Keratinocyte (primary cell): Measurements from ENCODE around the gene KCNQ4. TPM values are rescaled to one million over a fixed set of nuclear protein-coding genes. Genes with fewer than 3 reads are reported as not detected.
A peak's percentile ranks its signal among the peaks of the same experiment; 100 is the strongest.

ENCODE experiments used
- DNase-seq: peaks from one replicate; pipeline ENCODE4 v3.0.0-alpha.2; 2011; ENCODE audit warnings: low read depth, missing footprints, low spot score
- FAIRE-seq: peaks from 2 replicates; lab custom pipeline; 2011; peaks lifted over from hg19 to GRCh38; lab: Jason Lieb, UNC
- H2AFZ ChIP-seq: 2 replicates; pipeline ENCODE4 v1.6.0; 2012; ENCODE audit warnings: low read length, control low read depth, inconsistent platforms; ENCODE audit not compliant: control insufficient read depth
- H3K27ac ChIP-seq: 2 replicates; pipeline ENCODE4 v1.5.1; 2011; ENCODE audit warnings: low read length; ENCODE audit not compliant: control insufficient read depth, insufficient read depth
- H3K27me3 ChIP-seq: 3 replicates; pipeline ENCODE4 v1.6.0; 2011; ENCODE audit warnings: low read length; ENCODE audit not compliant: control insufficient read depth, insufficient read depth; ENCODE audit errors: extremely low read depth
- H3K36me3 ChIP-seq, 2 experiments: 2 replicates in 1 of 2; 3 replicates in 1 of 2; pipeline ENCODE4 v1.5.1; 2011; ENCODE audit warnings: low read length in 2 of 2, mild to moderate bottlenecking in 1 of 2; ENCODE audit not compliant: control insufficient read depth in 2 of 2, insufficient read depth in 2 of 2; ENCODE audit errors: extremely low read depth in 1 of 2
- H3K4me1 ChIP-seq: 3 replicates; pipeline ENCODE4 v1.5.1; 2011; ENCODE audit warnings: low read length; ENCODE audit not compliant: control insufficient read depth, insufficient read depth; ENCODE audit errors: extremely low read depth
- H3K4me2 ChIP-seq: 3 replicates; pipeline ENCODE4 v1.6.0; 2011; ENCODE audit warnings: low read depth, low read length; ENCODE audit not compliant: control insufficient read depth, insufficient read depth; ENCODE audit errors: extremely low read depth
- H3K4me3 ChIP-seq, 3 experiments: fragments of 200-600 bp in 1 of 3; sonication (generic) in 1 of 3; 2 replicates in 2 of 3; 3 replicates in 1 of 3; pipeline ENCODE4 v1.5.1; 2011 to 2016; ENCODE audit warnings: low read length in 3 of 3, mild to moderate bottlenecking in 3 of 3, control low read depth in 2 of 3, inconsistent platforms in 1 of 3, low read depth in 1 of 3, mixed read lengths in 1 of 3, mixed run types in 1 of 3, moderate library complexity in 1 of 3; ENCODE audit not compliant: control insufficient read depth in 2 of 3, insufficient read depth in 2 of 3; ENCODE audit errors: extremely low read depth in 1 of 3
- H3K79me2 ChIP-seq: 2 replicates; pipeline ENCODE4 v1.6.0; 2012; ENCODE audit warnings: low read length; ENCODE audit not compliant: control insufficient read depth, insufficient read depth
- H3K9ac ChIP-seq: 3 replicates; pipeline ENCODE4 v1.6.0; 2011; ENCODE audit warnings: low read length; ENCODE audit not compliant: control insufficient read depth, insufficient read depth; ENCODE audit errors: extremely low read depth
- H3K9me1 ChIP-seq: 3 replicates; pipeline ENCODE4 v1.6.0; 2011; ENCODE audit warnings: low read length; ENCODE audit not compliant: control insufficient read depth, insufficient read depth; ENCODE audit errors: extremely low read depth
- H3K9me3 ChIP-seq: 2 replicates; pipeline ENCODE4 v1.5.1; 2012; ENCODE audit warnings: low read depth, low read length; ENCODE audit not compliant: control insufficient read depth
- H4K20me1 ChIP-seq: 3 replicates; pipeline ENCODE4 v1.6.0; 2011; ENCODE audit warnings: low read length; ENCODE audit not compliant: control insufficient read depth, insufficient read depth; ENCODE audit errors: extremely low read depth
- EZH2 ChIP-seq: IDR thresholded peaks from one replicate; pipeline ENCODE4 v1.6.1; 2012; ENCODE audit warnings: inconsistent platforms, mild to moderate bottlenecking, low read length, moderate library complexity
- dilution Hi-C: fragments of 300-500 bp; cut with MboI; formaldehyde crosslinking; loops from one replicate; pipeline ENCODE4 v1.7.0; 2020; ENCODE audit warnings: low sequenced_read_pairs; ENCODE audit not compliant: extremely low pct_ligation_motif_present
- polyA plus RNA-seq, 5 experiments: library from polyadenylated mRNA; depleted of rRNA in 3 of 5; stranded (reverse) in 3 of 5; stranded (forward) in 1 of 5; unstranded in 1 of 5; fragments of >200 nt; gene quantifications; 1 replicate in 1 of 5; 2 replicates in 3 of 5; 3 replicates in 1 of 5; pipeline versions ENCODE4 v1.2.1 to v1.2.3, GENCODE V29; 2011 to 2012; ENCODE audit warnings: missing spikeins in 2 of 5, low read depth in 1 of 5, low replicate concordance in 1 of 5
- TF ChIP-seq, protein P1 (sequence below), 3 experiments: IDR thresholded peaks in 1 of 3; conservative IDR thresholded peaks in 1 of 3; optimal IDR thresholded peaks in 1 of 3; 2 replicates in 2 of 3; 3 replicates in 1 of 3; pipeline versions ENCODE3 to v1.5.1; 2011; ENCODE audit warnings: low read length in 3 of 3, mild to moderate bottlenecking in 3 of 3, moderate library complexity in 2 of 3, control low read depth in 1 of 3, inconsistent platforms in 1 of 3; ENCODE audit not compliant: insufficient read depth in 2 of 3; ENCODE audit errors: extremely low read depth in 1 of 3

Gene KCNQ4
- polyA plus RNA-seq, 1 donor (not counting 4 experiments of a cell fraction or from before 2014, with no cell fraction given), result not detected

DNA sequence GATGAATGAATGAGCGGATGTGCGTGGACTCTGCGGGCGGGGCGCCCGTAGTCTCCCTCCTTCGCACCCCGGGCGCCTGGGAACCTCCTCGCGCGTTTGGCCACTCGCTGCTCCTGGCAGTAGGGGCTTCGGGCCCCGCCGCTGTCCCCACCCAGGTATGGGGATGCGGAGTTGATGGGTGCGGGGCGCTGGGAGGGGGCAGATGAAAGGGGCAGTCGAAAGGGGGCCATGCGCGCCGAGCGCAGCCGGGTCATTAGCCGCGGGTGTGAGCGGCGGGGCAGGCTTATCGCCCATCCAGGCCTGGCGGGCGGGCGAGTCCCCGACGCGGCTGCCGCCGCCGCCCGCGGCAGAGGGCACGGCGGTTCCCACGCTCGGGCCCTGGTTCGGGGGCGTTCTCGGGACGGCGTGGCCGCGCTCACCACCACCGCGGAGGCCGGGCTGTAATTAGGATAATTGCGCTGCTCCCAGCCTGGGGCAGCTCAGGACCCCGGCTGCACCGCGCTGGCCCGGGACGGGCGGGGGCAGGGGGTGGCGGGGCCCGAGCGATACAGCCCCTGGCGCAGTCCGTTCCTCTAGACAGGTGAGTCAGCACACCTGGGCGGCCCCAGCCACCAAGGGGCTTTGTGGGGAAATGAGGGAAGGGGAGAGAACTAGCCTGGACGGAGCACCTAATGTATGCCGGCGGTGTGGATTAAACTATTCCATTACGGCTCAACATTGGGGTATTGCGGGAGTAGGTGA, 100.6 kb downstream of the KCNQ4 start:
- FAIRE-seq, result no peak
- no peak overlapping the region for H3K4me3 ChIP-seq
- H2AFZ ChIP-seq, result no peak overlapping the region

DNA sequence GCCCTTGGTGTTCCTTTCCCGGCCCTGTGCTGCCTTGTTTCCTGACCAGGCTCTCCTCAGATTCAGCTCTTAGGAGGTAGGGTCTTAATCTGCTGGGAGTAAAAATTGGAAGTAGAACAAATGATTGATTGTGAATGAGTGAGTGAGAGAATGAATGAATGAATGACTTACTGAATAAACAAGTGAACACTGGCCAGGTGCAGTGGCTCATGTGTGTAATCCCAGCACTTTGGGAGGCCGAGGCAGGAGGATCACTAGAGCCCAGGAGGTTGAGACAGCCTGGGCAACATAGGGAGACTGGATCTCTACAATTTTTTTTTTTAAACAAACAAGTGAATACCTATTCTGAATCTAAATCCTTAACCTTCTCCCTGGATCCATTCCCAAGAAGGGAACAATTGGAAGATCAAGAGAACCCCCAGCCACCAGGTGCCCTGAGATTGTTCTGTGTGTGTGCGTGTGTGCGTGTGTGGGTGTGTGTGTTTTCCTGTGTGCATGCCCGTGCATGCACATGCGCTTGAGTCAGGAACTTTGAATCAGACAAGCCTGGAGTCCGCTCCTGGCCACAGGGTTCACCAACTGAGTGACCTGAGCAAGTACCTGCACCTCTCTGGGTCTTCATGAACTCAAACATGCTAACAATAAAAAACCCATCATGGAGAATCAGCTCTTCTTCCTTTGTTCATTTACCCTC, 102.9 kb downstream of the KCNQ4 start:
- H3K4me2 ChIP-seq, result peak overlapping the region; percentile 80

More for the DNA sequence above, 100.6 kb downstream of the KCNQ4 start:
- H3K27me3 ChIP-seq, result no peaks in the 10 kb centered on the region
- H3K9ac ChIP-seq, result no peak overlapping the region
- H3K9me1 ChIP-seq, result no peaks in the 10 kb centered on the region
- H3K4me1 ChIP-seq, result peaks cover 47% of the 10 kb centered on the region
- no peaks in the 10 kb centered on the region for H3K36me3 ChIP-seq
- DNase-seq, result no peak
- H3K4me2 ChIP-seq, result no peak overlapping the region
- H3K9me3 ChIP-seq, result no peaks in the 10 kb centered on the region
- TF ChIP-seq, protein P1, sequence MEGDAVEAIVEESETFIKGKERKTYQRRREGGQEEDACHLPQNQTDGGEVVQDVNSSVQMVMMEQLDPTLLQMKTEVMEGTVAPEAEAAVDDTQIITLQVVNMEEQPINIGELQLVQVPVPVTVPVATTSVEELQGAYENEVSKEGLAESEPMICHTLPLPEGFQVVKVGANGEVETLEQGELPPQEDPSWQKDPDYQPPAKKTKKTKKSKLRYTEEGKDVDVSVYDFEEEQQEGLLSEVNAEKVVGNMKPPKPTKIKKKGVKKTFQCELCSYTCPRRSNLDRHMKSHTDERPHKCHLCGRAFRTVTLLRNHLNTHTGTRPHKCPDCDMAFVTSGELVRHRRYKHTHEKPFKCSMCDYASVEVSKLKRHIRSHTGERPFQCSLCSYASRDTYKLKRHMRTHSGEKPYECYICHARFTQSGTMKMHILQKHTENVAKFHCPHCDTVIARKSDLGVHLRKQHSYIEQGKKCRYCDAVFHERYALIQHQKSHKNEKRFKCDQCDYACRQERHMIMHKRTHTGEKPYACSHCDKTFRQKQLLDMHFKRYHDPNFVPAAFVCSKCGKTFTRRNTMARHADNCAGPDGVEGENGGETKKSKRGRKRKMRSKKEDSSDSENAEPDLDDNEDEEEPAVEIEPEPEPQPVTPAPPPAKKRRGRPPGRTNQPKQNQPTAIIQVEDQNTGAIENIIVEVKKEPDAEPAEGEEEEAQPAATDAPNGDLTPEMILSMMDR (optimal IDR thresholded peaks at IDR 0.05 in 1 of 3, IDR thresholded peaks at IDR 0.05 in 1 of 3, conservative IDR thresholded peaks at IDR 0.05 in 1 of 3; ENCODE audit: extremely low read depth in 1 of 3, insufficient read depth in 2 of 3, low read length in 3 of 3), result no peak
- H3K27ac ChIP-seq, result no peak overlapping the region
- dilution Hi-C loops, result no loop called here
- no peaks in the 10 kb centered on the region for H3K79me2 ChIP-seq
- H4K20me1 ChIP-seq, result no peaks in the 10 kb centered on the region

More for the DNA sequence above, 102.9 kb downstream of the KCNQ4 start:
- Histone ChIP-seq H3K9me3 (no peaks in the 10 kb centered on the region), H3K9me1 (no peaks in the 10 kb centered on the region), H4K20me1 (no peaks in the 10 kb centered on the region), H3K27me3 (no peaks in the 10 kb centered on the region), H2AFZ (no peak overlapping the region), H3K27ac (peak overlapping the region; percentile 90), H3K4me1 (peaks cover 41% of the 10 kb centered on the region), H3K9ac (peak overlapping the region; percentile 70), H3K36me3 (no peaks in the 10 kb centered on the region), H3K79me2 (no peaks in the 10 kb centered on the region), H3K4me3 (peak overlapping the region in 2 of 3 experiments; percentile 46 to 56)
- FAIRE-seq, result peak; percentile 98
- dilution Hi-C loops, result no loop called here
- peak; percentile 93 for DNase-seq
- TF ChIP-seq, protein P1 (optimal IDR thresholded peaks at IDR 0.05 in 1 of 3, IDR thresholded peaks at IDR 0.05 in 1 of 3, conservative IDR thresholded peaks at IDR 0.05 in 1 of 3; ENCODE audit: extremely low read depth in 1 of 3, insufficient read depth in 2 of 3, low read length in 3 of 3), result no peak
- TF ChIP-seq EZH2, result no peak
